ENCODE results near the gene EML3.

DNA sequence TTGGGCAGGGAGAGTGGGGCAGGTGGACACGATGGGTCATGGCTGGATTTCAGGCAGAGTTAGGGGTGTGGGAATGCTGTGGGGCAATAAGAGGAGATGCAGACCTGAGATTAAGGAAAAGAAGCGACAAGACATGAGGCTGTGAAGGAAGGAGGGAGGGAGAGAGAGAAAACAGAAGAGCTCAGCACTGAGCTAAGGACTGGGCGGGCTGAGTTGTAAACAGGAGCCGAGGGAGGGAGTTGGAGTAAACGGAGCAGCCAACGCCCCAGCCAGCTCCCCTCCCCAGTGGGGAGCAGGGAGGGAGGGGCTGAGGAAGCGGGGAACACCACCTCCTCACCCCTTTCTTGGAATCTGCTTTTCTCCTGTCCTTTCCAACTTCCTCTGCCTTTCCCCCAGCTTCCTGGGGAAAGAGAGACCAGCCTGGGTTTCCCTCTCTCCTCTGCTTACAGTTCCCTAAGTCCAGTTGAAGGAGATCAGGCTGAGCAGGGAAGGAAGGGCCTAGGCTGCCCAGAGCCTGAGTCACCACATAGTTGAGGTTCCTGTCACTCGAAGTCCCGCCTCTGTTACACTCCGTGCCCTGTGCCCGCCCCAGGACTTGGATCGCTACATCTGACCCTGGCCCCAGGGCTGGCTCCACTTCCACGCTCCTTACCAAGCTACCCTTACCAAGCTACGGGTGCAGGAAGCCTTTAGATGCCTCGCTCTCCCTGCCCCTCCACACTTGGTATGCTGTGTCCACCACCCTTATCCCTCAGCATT is 59.3 kb downstream of the EML3 start:
- TF ChIP-seq POLR2A (IDR thresholded peaks at IDR 0.05), result peak in 1 of 2 donors; percentile 67
- TF ChIP-seq, protein P1, sequence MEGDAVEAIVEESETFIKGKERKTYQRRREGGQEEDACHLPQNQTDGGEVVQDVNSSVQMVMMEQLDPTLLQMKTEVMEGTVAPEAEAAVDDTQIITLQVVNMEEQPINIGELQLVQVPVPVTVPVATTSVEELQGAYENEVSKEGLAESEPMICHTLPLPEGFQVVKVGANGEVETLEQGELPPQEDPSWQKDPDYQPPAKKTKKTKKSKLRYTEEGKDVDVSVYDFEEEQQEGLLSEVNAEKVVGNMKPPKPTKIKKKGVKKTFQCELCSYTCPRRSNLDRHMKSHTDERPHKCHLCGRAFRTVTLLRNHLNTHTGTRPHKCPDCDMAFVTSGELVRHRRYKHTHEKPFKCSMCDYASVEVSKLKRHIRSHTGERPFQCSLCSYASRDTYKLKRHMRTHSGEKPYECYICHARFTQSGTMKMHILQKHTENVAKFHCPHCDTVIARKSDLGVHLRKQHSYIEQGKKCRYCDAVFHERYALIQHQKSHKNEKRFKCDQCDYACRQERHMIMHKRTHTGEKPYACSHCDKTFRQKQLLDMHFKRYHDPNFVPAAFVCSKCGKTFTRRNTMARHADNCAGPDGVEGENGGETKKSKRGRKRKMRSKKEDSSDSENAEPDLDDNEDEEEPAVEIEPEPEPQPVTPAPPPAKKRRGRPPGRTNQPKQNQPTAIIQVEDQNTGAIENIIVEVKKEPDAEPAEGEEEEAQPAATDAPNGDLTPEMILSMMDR (IDR thresholded peaks at IDR 0.05), result no peak
